22Rv1 (cell line): ENCODE measurements around the gene RNF130.

Experiments used
- H3K27ac ChIP-seq: fragments of 450-650 bp; 2 replicates; pipeline ENCODE4 v1.5.1; 2017
- ZFX ChIP-seq: fragments of 450-650 bp; IDR thresholded peaks from 2 replicates; pipeline ENCODE4 v1.6.1; 2017; ENCODE audit warnings: antibody characterized with exemption, borderline replicate concordance
- TF ChIP-seq, protein P1 (sequence below): fragments of 450-650 bp; IDR thresholded peaks from 2 replicates; pipeline ENCODE4 v1.5.1; 2017; ENCODE audit warnings: mild to moderate bottlenecking

The RNF130 gene, protein sequence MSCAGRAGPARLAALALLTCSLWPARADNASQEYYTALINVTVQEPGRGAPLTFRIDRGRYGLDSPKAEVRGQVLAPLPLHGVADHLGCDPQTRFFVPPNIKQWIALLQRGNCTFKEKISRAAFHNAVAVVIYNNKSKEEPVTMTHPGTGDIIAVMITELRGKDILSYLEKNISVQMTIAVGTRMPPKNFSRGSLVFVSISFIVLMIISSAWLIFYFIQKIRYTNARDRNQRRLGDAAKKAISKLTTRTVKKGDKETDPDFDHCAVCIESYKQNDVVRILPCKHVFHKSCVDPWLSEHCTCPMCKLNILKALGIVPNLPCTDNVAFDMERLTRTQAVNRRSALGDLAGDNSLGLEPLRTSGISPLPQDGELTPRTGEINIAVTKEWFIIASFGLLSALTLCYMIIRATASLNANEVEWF

DNA sequence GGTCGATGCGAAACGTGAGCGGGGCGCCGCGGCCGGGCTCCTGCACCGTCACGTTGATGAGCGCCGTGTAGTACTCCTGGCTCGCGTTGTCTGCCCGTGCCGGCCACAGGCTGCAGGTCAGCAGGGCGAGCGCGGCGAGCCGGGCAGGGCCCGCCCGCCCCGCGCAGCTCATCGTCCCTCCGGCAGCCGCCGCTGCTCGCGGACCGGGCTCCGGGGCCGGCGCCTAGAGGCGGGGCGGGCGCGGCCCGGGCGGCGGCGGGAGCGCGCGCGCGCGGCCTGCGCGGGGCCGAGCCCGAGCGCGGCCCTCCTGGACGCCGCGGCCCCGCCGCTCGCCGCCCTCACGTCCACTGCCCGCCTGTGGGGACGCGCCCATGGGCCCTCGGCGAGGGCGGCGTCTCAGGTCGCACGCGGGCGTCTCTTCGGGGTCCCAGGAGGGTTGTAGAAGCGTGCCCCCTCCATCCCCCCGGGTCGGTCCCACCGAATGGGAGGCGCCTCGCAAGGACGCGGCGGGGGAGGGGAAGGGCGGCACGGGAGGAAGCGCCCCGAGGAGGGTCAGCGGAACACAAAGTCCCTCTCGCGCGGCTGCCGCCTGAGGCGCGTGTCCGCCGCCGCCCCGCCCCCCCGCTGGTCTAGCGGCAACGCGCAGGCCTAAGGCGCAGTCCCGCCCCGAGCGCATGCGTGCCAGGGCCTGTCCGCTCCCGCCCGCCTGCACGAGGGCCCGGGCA lies at the start of gene RNF130:
RNF130 (minus strand) TSS at position 229 of the 725 bp plus-strand sequence; CDS start at position 172, 57 bp downstream.
- peak within 1 kb of the TSS; percentile 82 for H3K27ac ChIP-seq
- TF ChIP-seq, protein P1, sequence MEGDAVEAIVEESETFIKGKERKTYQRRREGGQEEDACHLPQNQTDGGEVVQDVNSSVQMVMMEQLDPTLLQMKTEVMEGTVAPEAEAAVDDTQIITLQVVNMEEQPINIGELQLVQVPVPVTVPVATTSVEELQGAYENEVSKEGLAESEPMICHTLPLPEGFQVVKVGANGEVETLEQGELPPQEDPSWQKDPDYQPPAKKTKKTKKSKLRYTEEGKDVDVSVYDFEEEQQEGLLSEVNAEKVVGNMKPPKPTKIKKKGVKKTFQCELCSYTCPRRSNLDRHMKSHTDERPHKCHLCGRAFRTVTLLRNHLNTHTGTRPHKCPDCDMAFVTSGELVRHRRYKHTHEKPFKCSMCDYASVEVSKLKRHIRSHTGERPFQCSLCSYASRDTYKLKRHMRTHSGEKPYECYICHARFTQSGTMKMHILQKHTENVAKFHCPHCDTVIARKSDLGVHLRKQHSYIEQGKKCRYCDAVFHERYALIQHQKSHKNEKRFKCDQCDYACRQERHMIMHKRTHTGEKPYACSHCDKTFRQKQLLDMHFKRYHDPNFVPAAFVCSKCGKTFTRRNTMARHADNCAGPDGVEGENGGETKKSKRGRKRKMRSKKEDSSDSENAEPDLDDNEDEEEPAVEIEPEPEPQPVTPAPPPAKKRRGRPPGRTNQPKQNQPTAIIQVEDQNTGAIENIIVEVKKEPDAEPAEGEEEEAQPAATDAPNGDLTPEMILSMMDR = no peak
- TF ChIP-seq ZFX = no peak

DNA sequence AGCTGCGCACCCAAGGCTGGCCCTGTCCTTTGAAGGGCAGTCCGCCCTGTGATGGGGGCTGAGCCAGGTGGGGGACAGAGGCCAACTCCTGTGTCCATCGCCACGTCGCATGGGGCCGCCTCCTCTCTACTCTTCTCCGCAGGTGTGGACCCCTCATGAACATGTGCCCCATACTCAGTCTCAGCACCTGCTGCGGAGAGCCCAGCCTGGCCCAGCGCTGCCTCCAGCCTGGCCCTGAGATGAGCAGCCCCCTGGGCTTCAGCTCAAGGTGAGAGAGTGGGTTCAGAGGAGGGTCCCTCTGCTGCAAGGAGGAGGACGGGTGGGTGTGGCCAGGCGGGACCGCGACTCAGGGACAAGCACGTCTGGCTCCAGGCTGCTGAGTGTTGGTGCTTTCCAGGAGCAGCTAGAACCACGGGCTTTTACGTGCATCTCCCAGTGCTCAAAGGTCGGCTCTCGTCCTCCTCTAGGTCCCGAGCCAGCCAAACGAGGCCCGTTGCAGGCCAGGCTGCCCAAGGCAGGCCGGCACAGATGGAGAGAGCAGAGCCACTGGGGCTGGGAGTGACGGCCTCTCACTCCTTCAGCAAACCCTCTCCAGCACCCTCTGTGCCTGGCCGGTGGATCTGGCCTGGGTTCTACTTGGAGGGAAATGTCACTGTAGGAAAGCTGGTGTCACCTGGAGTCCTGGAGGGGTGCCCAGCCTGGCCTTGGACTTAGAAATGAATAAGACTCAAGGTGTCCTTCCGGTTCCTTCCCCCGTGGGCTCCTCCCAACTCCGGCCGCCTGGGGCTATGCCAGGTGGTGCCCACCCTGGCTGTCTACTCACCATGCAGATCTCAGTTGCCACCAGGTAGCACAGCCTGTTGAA lies 48.9 kb upstream of the RNF130 start:
- TF ChIP-seq ZFX = no peak
- TF ChIP-seq, protein P1 = no peak
- H3K27ac ChIP-seq = no peak overlapping the region

DNA sequence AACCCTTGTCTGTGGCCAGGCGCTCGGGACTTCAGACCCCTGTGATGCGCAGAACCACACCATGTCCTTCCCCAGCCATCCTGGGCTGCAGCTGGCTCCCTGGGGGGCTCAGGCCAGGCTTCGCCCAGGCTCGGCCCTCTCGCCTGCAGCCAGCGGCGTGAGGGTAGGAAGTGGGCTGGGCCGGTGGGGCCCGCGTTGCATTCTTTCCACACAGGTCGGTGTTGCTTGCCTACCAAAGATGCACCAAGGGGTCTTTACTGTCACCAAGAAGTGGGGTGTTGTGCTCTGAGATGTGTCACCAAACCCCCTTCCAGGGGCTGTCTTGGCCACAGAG lies 48.3 kb upstream of the RNF130 start:
- TF ChIP-seq, protein P1 = no peak
- no peak for TF ChIP-seq ZFX
- no peak overlapping the region for H3K27ac ChIP-seq

DNA sequence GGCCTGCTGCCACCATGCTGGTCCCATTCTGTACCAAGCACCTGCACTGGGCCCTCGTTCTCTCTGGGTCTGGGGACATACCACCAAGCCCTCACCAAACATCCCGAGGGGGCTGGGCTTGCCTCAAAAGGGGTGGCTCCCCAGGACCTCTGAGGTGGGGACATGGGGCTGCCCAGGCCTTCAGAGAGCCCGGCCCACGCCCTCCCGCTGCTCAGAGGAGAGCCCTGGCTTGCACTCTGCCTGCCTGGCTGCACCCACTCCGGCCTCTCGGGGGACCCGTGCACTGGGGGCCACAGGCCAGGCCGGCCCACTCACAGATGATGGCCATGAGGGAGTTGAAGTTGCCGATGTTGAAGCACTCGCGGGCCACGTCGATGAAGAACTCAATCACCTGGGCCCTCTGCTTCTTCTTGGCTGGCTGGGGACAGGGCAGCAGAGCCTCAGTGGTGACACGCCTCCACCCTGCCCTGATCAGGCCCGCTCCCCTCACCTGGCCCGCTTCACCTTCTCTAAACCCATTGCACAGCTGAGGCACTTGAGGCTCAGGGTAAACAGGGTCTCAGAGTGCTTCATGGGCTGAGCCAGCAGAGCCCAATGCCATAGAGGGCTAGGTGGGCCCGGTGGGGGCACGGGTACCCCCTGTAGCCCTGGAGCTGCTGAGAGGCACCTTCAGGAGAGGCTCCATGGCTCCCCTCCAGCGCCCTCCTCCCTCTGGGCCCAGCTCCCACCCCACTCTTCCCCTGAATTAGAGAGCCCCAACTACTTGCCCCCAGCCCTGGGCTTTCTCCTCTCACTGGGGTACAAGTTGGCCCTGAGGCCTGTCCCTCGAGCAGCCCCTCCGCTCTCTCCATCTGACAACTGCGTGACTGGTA lies 47.7 kb upstream of the RNF130 start:
- TF ChIP-seq, protein P1 = no peak
- TF ChIP-seq ZFX = no peak
- H3K27ac ChIP-seq = no peak overlapping the region

DNA sequence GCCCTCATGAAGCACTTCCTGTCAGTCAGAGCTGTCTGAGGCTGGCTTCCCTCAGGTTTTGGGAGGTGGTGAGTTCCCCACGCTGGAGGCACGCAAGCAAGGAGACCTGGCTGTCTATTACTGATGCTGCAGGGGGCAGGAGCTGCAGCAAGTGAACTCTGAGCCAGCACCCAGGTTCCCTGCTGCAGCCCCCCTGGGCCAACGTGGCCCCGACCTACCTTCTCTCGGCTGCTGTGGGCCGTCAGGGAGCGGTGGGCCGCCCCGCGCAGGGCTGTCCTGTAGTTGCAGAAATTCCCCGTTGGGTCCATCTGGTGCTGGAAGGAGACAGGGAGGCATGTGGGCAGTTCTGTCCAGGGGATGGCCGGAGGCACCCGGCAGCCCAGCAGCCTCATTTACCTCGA lies 46.8 kb upstream of the RNF130 start:
- no peak for TF ChIP-seq ZFX
- TF ChIP-seq, protein P1 = no peak
- no peak overlapping the region for H3K27ac ChIP-seq

DNA sequence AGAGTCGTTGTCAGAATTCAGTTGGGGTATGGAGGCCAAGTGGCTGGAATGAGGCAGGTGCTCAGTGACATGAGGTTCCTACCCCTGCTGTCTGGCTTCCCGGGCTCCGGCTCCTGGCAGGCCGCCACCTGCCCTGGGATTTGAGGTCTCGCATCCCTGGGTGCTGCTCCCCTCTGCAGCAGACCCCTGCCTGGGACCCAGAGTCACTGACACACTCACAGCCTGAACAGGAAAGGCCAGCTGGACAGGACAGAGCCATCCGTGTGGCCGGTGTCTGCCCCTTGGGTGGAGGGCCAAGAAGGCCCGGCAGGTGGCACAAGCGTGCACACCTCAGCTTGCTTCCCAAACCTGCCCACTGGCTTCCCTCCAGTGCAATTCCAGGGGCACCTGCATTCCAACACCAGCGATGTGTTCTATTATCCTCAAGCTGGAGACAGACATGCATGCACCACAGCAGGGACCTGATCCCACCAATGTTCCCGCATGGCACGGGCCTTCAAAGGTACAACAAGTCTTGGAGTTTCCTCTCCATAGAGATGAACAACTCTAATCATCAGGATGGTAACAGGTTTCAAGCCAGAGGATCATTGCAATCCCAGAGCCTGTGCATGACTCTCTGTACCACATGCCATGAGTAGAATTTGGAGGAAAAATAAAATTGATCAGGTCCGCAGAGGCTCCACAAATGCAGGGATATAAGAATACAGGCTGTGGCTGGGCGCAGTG lies 45.6 kb upstream of the RNF130 start:
- no peak overlapping the region for H3K27ac ChIP-seq
- TF ChIP-seq, protein P1 = peak; percentile 83
- no peak for TF ChIP-seq ZFX
